Tibial nerve (tissue), 3 donors: ENCODE measurements around the gene RINT1.

Experiments used
- POLR2A ChIP-seq, 2 donors: fragments of 450-650 bp; IDR thresholded peaks; one replicate each; pipeline ENCODE4 v1.6.1; 2017; ENCODE audit warnings: antibody characterized with exemption in 2 of 2, mild to moderate bottlenecking in 2 of 2, moderate library complexity in 2 of 2
- TF ChIP-seq, protein P1 (sequence below), 5 experiments: fragments of 200-600 bp in 3 of 5; fragments of 450-650 bp in 2 of 5; sonication (generic) in 3 of 5; IDR thresholded peaks; one replicate each; pipeline ENCODE4 v1.5.1; 2016 to 2019; ENCODE audit warnings: antibody characterized with exemption in 5 of 5, mild to moderate bottlenecking in 3 of 5, moderate library complexity in 2 of 5

DNA sequence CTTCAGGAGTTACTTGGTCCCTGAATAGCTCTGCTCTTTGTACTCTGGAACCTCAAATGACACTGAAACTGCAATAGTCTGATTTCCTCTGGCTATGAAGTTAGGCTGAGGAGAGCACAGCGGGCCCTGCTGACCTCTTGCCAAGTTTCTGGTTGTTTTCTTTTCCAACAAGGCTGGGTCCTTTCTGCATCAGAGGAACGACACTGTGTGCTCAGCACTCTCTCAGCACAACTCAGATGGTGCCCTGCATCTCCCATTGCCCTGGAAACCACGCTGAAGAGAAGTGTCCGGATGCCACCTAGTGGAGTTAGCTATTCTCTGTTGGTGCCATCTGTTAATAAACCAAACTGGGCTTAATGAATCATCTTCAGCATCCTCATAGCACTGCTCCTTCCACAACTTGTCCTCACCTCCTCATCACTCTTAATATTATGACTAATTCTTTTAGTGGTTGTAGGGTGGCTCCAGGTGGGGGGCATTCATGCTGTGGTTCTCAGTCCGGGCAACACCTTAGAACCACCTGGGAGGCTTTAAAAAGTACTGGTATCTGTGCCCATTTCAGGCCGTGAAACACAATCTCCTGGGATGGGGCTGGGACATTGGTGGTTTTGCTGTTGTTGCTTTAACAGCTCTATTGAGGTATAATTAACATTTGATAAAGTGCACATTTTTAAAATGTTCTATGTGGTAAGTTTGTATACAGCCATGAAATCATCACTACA lies 57.5 kb downstream of the RINT1 start:
- TF ChIP-seq POLR2A (IDR thresholded peaks at IDR 0.05): no peak
- TF ChIP-seq, protein P1, sequence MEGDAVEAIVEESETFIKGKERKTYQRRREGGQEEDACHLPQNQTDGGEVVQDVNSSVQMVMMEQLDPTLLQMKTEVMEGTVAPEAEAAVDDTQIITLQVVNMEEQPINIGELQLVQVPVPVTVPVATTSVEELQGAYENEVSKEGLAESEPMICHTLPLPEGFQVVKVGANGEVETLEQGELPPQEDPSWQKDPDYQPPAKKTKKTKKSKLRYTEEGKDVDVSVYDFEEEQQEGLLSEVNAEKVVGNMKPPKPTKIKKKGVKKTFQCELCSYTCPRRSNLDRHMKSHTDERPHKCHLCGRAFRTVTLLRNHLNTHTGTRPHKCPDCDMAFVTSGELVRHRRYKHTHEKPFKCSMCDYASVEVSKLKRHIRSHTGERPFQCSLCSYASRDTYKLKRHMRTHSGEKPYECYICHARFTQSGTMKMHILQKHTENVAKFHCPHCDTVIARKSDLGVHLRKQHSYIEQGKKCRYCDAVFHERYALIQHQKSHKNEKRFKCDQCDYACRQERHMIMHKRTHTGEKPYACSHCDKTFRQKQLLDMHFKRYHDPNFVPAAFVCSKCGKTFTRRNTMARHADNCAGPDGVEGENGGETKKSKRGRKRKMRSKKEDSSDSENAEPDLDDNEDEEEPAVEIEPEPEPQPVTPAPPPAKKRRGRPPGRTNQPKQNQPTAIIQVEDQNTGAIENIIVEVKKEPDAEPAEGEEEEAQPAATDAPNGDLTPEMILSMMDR (IDR thresholded peaks at IDR 0.05): peak; percentile 30 to 52 (median 37)
